Stimulated activated CD4-positive, alpha-beta T cell treated with anti-CD3 and anti-CD28 coated beads, Interleukin-12 subunit alpha, Interleukin-12 subunit beta, amount 100 ng/mL, for 48 hours (primary cell): ENCODE results near the gene TP53.
"Not testable (repeated sequence)": the region's sequence is repeated elsewhere in the genome, so short reads cannot be mapped to it uniquely, and the experiment has no call there.

Source experiments
- DNase-seq, 3 donors: peaks; one replicate each; pipeline ENCODE4 v3.0.0-alpha.2; 2020; ENCODE audit warnings: low read depth in 2 of 3, low spot score in 1 of 3

The TP53 gene

GRCh38 chr17:7676533-7676932 lies 10.8 kb downstream of the TP53 start:
- DNase-seq = no peak

GRCh38 chr17:7674934-7675333 lies 12.4 kb downstream of the TP53 start:
- no peak for DNase-seq

- DNase-seq = peak; percentile 23 to 64 (median 33)
Measured at GRCh38 chr17:7673239-7673638, 14.1 kb downstream of the TP53 start.

GRCh38 chr17:7668482-7668881 lies 18.8 kb downstream of the TP53 start:
- DNase-seq = no peak

GRCh38 chr17:7667656-7668406 lies 19.5 kb downstream of the TP53 start:
- DNase-seq = no peak

GRCh38 chr17:7656958-7657609 lies 30.2 kb downstream of the TP53 start:
- no peak for DNase-seq

GRCh38 chr17:7655541-7655840 lies 31.8 kb downstream of the TP53 start:
- DNase-seq = no peak

- no peak for DNase-seq
Measured at GRCh38 chr17:7654832-7655540, 32.3 kb downstream of the TP53 start.

- DNase-seq = no peak
Measured at GRCh38 chr17:7652388-7653356, 34.6 kb downstream of the TP53 start.

GRCh38 chr17:7651665-7652387 lies 35.5 kb downstream of the TP53 start:
- DNase-seq = no peak

GRCh38 chr17:7651097-7651664 lies 36.1 kb downstream of the TP53 start:
- DNase-seq = no peak

GRCh38 chr17:7650509-7651096 lies 36.7 kb downstream of the TP53 start, which contains the start of gene ATP1B2:
Gene ATP1B2 (plus strand): TSS chr17:7650926. CDS start chr17:7651519, 593 bp downstream.
- peak; percentile 37 to 58 (median 46) for DNase-seq

GRCh38 chr17:7647018-7647417 lies 40.3 kb downstream of the TP53 start:
- DNase-seq = no peak

- no peak for DNase-seq
Measured at GRCh38 chr17:7646457-7646856, 40.8 kb downstream of the TP53 start.

- no peak for DNase-seq
Measured at GRCh38 chr17:7644775-7645174, 42.5 kb downstream of the TP53 start.

GRCh38 chr17:7641635-7642034 lies 45.7 kb downstream of the TP53 start:
- DNase-seq = not testable (repeated sequence)

GRCh38 chr17:7640783-7641182 lies 46.5 kb downstream of the TP53 start:
- DNase-seq = no peak

- no peak for DNase-seq
Measured at GRCh38 chr17:7636163-7636562, 51.1 kb downstream of the TP53 start.

GRCh38 chr17:7634384-7634783 lies 52.9 kb downstream of the TP53 start:
- peak in 1 of 3 donors; percentile 12 for DNase-seq

- no peak for DNase-seq
Measured at GRCh38 chr17:7633093-7633492, 54.2 kb downstream of the TP53 start.
